HUDEP-2 (cell line): ENCODE measurements around the gene XCL2.

Experiments
- DNase-seq, 76 experiments: peaks; one replicate each; lab custom pipeline; 2025; ENCODE audit not compliant: unreplicated experiment in 76 of 76; lab: John Stamatoyannopoulos, UW

Gene XCL2

GRCh38 chr1:168518813-168519212, 25.0 kb downstream of the XCL2 start:
- no peak for DNase-seq

GRCh38 chr1:168518201-168518689, 25.6 kb downstream of the XCL2 start:
- no peak for DNase-seq

GRCh38 chr1:168514455-168514854, 29.3 kb downstream of the XCL2 start:
- DNase-seq = no peak

- DNase-seq = no peak
Observed at GRCh38 chr1:168513656-168514404, 30.0 kb downstream of the XCL2 start.

- DNase-seq = no peak
Observed at GRCh38 chr1:168512864-168513595, 30.8 kb downstream of the XCL2 start.

GRCh38 chr1:168509875-168510791, 33.7 kb downstream of the XCL2 start:
- DNase-seq = no peak

- DNase-seq = no peak
Observed at GRCh38 chr1:168509210-168509609, 34.6 kb downstream of the XCL2 start.

- no peak for DNase-seq
Observed at GRCh38 chr1:168507828-168508227, 36.0 kb downstream of the XCL2 start.

- no peak for DNase-seq
Observed at GRCh38 chr1:168507231-168507630, 36.6 kb downstream of the XCL2 start.

- no peak for DNase-seq
Observed at GRCh38 chr1:168506204-168506819, 37.5 kb downstream of the XCL2 start.

GRCh38 chr1:168505006-168505405, 38.8 kb downstream of the XCL2 start:
- no peak for DNase-seq

GRCh38 chr1:168504064-168504837, 39.5 kb downstream of the XCL2 start:
- DNase-seq = no peak

GRCh38 chr1:168499688-168500049, 44.1 kb downstream of the XCL2 start:
- DNase-seq = no peak

GRCh38 chr1:168498956-168499687, 44.7 kb downstream of the XCL2 start:
- DNase-seq = no peak

GRCh38 chr1:168498159-168498631, 45.6 kb downstream of the XCL2 start:
- no peak for DNase-seq

- DNase-seq = no peak
Observed at GRCh38 chr1:168497376-168497950, 46.3 kb downstream of the XCL2 start.

GRCh38 chr1:168491527-168492164, 52.2 kb downstream of the XCL2 start:
- no peak for DNase-seq
